T-cell (primary cell): ENCODE measurements around the gene APOBEC2. TPM values are rescaled to one million over a fixed set of nuclear protein-coding genes. Genes with fewer than 3 reads are reported as not detected.
A peak's percentile ranks its signal among the peaks of the same experiment; 100 is the strongest.

Experiments
- ATAC-seq, 4 experiments: fragments of 200-7000 bp in 3 of 4; fragments of 150-1000 bp in 1 of 4; cut with Tn5 transposase; replicated peaks in 1 of 4; 1 replicate in 3 of 4; 2 replicates in 1 of 4; pipeline ENCODE4 v1.10.0; 2021; ENCODE audit warnings: moderate library complexity in 3 of 4, mild to moderate bottlenecking in 2 of 4, moderate number of reproducible peaks in 1 of 4
- CTCF ChIA-PET, 2 donors: fragments of 300-600 bp; sonication (Branson Sonifier 250); formaldehyde crosslinking; loops; one replicate each; lab custom pipeline; 2022; ENCODE audit warnings: antibody characterized with exemption in 2 of 2; lab: Charles Lee
- POLR2A ChIA-PET, 2 donors: fragments of 300-600 bp; sonication (Branson Sonifier 250); formaldehyde crosslinking; loops; one replicate each; lab custom pipeline; 2022; ENCODE audit warnings: antibody characterized with exemption in 2 of 2; lab: Charles Lee
- DNase-seq, 35 experiments: peaks; one replicate each; pipeline versions ENCODE4 v3.0.0 to v3.0.0-alpha.2; 2013 to 2023
- H3K27ac ChIP-seq: one replicate; pipeline ENCODE4 v1.5.1; 2013; ENCODE audit warnings: low read length
- H3K27me3 ChIP-seq, 2 experiments: replicated peaks in 1 of 2; 1 replicate in 1 of 2; 2 replicates in 1 of 2; pipeline versions ENCODE4 v1.6.1 to v1.7.0; 2013; ENCODE audit warnings: low read length in 1 of 2, mixed read lengths in 1 of 2; ENCODE audit not compliant: control insufficient read depth in 2 of 2, insufficient read depth in 2 of 2; ENCODE audit errors: extremely low read depth in 1 of 2
- H3K36me3 ChIP-seq, 2 donors: 1 replicate in 1 of 2; 2 replicates in 1 of 2; pipeline versions ENCODE4 v1.6.1 to v1.7.0; 2013; ENCODE audit warnings: low read length in 1 of 2; ENCODE audit not compliant: control insufficient read depth in 2 of 2, insufficient read depth in 1 of 2; ENCODE audit errors: extremely low read depth in 1 of 2
- H3K4me1 ChIP-seq, 2 experiments: 1 replicate in 1 of 2; 2 replicates in 1 of 2; pipeline versions ENCODE4 v1.6.1 to v1.7.0; 2013; ENCODE audit warnings: low read length in 2 of 2, mixed read lengths in 1 of 2; ENCODE audit not compliant: insufficient read depth in 2 of 2, control insufficient read depth in 1 of 2; ENCODE audit errors: extremely low read depth in 1 of 2
- H3K4me3 ChIP-seq, 2 donors: 1 replicate in 1 of 2; 2 replicates in 1 of 2; pipeline versions ENCODE4 v1.5.1 to v1.7.0; 2013; ENCODE audit warnings: mild to moderate bottlenecking in 2 of 2, low read length in 1 of 2, moderate library complexity in 1 of 2; ENCODE audit not compliant: control insufficient read depth in 1 of 2; ENCODE audit errors: extremely low read depth in 1 of 2
- H3K9me3 ChIP-seq: 2 replicates; pipeline ENCODE4 v1.7.0; 2013
- H3K27ac Mint-ChIP-seq, 2 donors: one replicate each; pipeline ENCODE4 v1.8.0; 2020 to 2021; ENCODE audit warnings: mild to moderate bottlenecking in 2 of 2, mixed read lengths in 2 of 2
- H3K27me3 Mint-ChIP-seq, 2 donors: one replicate each; pipeline ENCODE4 v1.8.0; 2021 to 2022; ENCODE audit warnings: mixed read lengths in 2 of 2
- H3K36me3 Mint-ChIP-seq: one replicate; pipeline ENCODE4 v1.8.0; 2021; ENCODE audit warnings: mixed read lengths
- H3K4me1 Mint-ChIP-seq, 3 donors: one replicate each; pipeline ENCODE4 v1.8.0; 2020 to 2022; ENCODE audit warnings: mixed read lengths in 3 of 3, mild to moderate bottlenecking in 1 of 3
- H3K4me3 Mint-ChIP-seq, 3 donors: one replicate each; pipeline ENCODE4 v1.8.0; 2020 to 2022; ENCODE audit warnings: mild to moderate bottlenecking in 3 of 3, mixed read lengths in 3 of 3, moderate library complexity in 3 of 3
- H3K9me3 Mint-ChIP-seq, 3 donors: one replicate each; pipeline ENCODE4 v1.8.0; 2020 to 2022; ENCODE audit warnings: mixed read lengths in 3 of 3
- WGBS: methylation state at CpG from one replicate; pipeline ENCODE4 v1.1.5; 2013; ENCODE audit warnings: missing lambda C conversion rate; ENCODE audit not compliant: insufficient coverage; 5-methylcytosine and 5-hydroxymethylcytosine counted together
- total RNA-seq, 35 experiments: library from RNA in 6 of 35; stranded (reverse) in 6 of 35; fragments of 120-200 nt in 1 of 35; gene quantifications; one replicate each; pipeline versions ENCODE4 v1.2.1 to v1.2.4 and lab custom pipeline; 2013 to 2026

The APOBEC2 gene
- total RNA-seq, 5 donors from 2014 or later (not counting 1 experiment from before 2014, with no cell fraction given): not detected

DNA sequence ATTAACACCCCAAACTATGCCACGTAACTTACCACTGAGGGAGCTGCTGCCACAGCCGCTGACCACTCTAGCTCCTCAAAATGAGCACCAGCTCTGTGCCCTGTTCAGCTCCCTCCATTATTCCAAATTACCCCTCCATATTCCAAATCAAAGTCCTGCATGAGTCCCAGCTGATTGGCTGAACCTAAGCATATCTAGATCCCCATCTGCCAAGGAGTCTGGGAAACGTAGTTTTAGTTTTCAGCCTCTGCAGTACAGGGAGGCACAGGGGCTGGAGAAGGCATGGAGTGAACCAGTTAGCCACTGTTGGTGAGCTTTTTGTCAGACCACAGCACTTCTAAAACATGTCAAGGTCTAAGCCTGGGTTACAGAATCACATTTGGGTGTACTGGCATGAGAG, 29.9 kb upstream of the APOBEC2 start:
- POLR2A ChIA-PET: no interaction called here
- 89% methylated on average over 3 of the region's 3 CpGs for WGBS
- Histone ChIP-seq H3K27ac (no peak overlapping the region), H3K4me3 (no peak overlapping the region), H3K9me3 (no peaks in the 10 kb centered on the region), H3K36me3 (peaks cover 0 to 3% of the 10 kb centered on the region in 2 donors), H3K27me3 (no peaks in the 10 kb centered on the region), H3K4me1 (peaks cover 6 to 10% of the 10 kb centered on the region in 2 experiments)
- Mint-ChIP-seq H3K27ac (no peak overlapping the region), H3K4me3 (no peak overlapping the region), H3K27me3 (peaks cover 0 to 2% of the 10 kb centered on the region in 2 donors), H3K4me1 (peaks cover 12 to 13% (median 12%) of the 10 kb centered on the region in 3 donors), H3K9me3 (no peaks in the 10 kb centered on the region), H3K36me3 (peaks cover 13% of the 10 kb centered on the region)
- ATAC-seq (no peak), DNase-seq (no peak)
- CTCF ChIA-PET: no interaction called here

DNA sequence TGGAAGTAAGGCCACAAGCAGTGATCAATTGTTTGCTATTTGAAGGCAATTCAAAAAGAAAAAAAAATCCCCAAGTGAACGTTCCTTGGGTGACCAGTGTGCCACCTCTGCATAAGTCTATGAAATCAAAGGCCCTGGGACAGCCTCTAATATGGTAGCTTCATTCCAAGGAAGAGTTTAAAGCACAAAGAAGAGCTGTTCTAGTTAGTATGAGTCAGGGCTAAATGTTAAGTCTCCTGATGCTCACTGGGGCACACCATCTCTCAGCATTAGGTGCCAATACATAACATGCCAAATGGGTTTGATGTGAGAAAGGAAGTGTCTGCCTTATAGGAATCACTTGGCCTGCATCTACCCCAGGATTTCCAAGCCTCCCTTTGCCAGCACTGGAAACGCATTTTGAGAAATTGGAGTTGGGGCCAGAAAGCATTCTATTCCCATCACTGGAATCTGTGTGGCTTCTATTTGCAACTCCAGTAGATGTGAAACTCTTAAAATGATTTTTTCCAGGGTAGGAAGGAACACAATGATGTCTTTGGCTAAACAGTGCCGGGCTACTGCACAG, 27.0 kb upstream of the APOBEC2 start:
- H3K4me3 Mint-ChIP-seq: peak overlapping the region in 1 of 3 donors; percentile 11
- H3K27ac ChIP-seq: no peak overlapping the region
- WGBS: 87% methylated on average over 1 of the region's 3 CpGs
- ChIA-PET POLR2A (no interaction called here), CTCF (no interaction called here)
- ATAC-seq (no peak), DNase-seq (no peak)
- no peaks in the 10 kb centered on the region for H3K36me3 ChIP-seq
- no peaks in the 10 kb centered on the region for H3K27me3 Mint-ChIP-seq
- H3K9me3 Mint-ChIP-seq: no peaks in the 10 kb centered on the region
- no peaks in the 10 kb centered on the region for H3K9me3 ChIP-seq
- no peak overlapping the region for H3K4me3 ChIP-seq
- H3K36me3 Mint-ChIP-seq: no peaks in the 10 kb centered on the region
- no peaks in the 10 kb centered on the region for H3K27me3 ChIP-seq
- H3K4me1 Mint-ChIP-seq: peaks cover 23 to 26% (median 23%) of the 10 kb centered on the region in 3 donors
- peaks cover 12 to 22% of the 10 kb centered on the region in 2 experiments for H3K4me1 ChIP-seq
- no peak overlapping the region for H3K27ac Mint-ChIP-seq

DNA sequence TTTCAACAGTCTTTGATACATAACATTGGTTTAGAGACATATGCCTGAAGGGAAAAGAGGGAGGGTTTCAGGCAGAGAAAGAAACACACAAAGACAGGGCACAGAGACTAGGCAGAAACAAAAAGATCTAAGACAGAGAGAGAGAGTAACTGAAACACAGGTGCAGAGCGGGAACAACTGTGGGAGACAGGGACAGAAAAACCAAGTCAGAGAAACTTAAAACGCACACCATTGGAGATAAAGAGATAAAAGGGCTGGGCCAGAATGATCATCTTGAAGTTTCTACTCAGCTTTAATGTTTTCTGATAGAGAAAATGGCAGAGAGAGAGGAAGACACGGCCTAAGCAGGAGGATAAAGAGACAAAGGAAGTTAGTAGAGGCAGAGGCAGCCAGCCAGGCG, 25.8 kb upstream of the APOBEC2 start:
- Mint-ChIP-seq H3K36me3 (no peaks in the 10 kb centered on the region), H3K4me1 (peaks cover 23 to 26% (median 23%) of the 10 kb centered on the region in 3 donors), H3K9me3 (no peaks in the 10 kb centered on the region), H3K4me3 (peak overlapping the region; percentile 78 to 84 (median 81)), H3K27ac (peak overlapping the region; percentile 92 to 93), H3K27me3 (no peaks in the 10 kb centered on the region)
- Histone ChIP-seq H3K4me3 (peak overlapping the region; percentile 68 to 75), H3K27ac (peak overlapping the region; percentile 50), H3K4me1 (peaks cover 12 to 22% of the 10 kb centered on the region in 2 experiments), H3K27me3 (no peaks in the 10 kb centered on the region), H3K9me3 (no peaks in the 10 kb centered on the region), H3K36me3 (no peaks in the 10 kb centered on the region)
- POLR2A ChIA-PET: no interaction called here
- WGBS: 74% methylated on average over 2 of the region's 4 CpGs
- CTCF ChIA-PET: interaction anchor here (0.9 to 1.9 kb wide), 5 partner anchors 13 to 155 kb away, joined by 3 to 7 read pairs (median 3); partner anchors contain the start of genes NFYA (in 1 of the 2) and OARD1 (in 1 of the 2)
- DNase-seq (no peak), ATAC-seq (peak in 2 of 4 experiments; percentile 5 to 23)

DNA sequence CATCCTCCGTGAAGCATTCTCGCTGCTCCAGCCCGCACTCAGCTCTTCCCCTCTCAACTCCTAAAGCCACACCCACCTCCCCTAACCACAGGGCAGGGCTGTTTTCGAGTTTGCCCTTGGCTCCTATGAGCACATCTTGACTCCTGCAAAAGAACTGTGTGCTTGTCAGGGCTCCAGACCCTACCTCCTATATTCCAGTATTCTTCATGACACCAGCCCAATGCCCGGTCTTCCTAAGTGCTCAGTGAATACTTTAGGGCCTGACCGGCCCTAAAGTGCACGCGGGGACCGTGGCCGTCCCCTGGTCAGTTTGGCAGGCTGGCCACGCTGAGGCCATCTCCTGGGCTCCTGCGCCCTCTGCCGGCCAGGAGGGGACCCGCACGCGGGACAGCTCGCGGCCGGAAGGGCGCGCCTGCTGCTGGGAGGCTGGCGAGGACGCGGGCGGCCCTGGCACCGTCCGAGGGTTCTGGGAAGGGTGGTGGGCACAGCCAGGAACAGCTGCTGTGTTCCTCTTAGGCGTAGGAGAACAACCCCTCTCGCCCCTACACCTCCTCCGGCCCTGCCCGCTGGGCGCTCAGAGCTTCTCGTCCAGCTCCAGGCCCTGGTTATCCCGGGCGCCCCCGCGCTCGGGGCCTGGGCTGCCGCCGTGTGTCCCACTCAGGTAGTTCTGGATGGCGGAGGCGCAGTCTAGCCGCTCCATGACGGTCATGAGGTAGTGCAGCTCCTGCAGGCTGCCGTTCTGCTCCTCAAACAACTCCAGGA, 25.0 kb upstream of the APOBEC2 start:
- 1% methylated on average over 45 of the region's 45 CpGs for WGBS
- H3K36me3 Mint-ChIP-seq: no peaks in the 10 kb centered on the region

DNA sequence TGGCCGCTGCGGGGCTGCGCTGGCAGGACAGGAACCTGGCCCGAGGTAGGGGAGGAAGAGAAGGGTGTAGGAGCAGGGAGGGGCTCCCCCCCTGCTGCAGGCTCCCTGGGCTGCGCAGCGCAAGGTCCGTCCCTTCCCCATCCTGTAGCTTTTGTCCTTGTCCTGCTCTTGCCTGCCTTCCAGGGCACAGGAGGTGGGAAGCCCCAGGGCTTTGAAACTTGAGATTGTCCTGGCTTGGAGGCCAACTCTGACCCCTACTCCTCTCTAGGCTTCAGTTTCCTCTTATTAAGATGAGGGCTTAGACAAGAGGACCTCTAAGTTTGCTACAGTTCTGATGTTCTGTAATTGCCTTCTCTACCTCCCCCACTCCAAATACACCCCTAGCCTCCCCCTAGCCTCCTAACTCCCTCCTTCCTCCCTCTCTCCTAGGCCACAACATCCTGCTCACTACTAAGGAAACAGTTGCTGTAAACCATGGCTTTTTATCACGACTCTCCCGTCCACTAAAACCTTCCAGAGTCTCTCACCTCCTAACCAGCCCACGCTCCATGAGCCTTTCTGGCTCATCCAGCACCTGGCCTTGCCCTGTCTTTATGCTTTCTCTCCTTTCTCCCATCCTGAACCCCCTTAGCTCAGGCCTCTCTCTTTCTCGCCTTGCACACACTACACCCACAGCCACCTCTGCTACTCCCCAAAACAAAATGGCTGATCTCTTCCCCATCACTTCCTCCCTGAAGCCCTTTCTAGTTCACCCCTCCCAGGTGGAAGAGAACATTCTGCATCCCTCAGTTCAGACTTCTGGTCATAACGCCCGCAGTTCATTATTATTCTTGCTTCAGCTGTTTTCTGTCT, 24.2 kb upstream of the APOBEC2 start:
- Histone ChIP-seq H3K9me3 (no peaks in the 10 kb centered on the region), H3K4me3 (peak overlapping the region; percentile 68 to 75), H3K4me1 (peaks cover 12 to 22% of the 10 kb centered on the region in 2 experiments), H3K36me3 (no peaks in the 10 kb centered on the region), H3K27me3 (no peaks in the 10 kb centered on the region), H3K27ac (peak overlapping the region; percentile 60)
- DNase-seq: peak in 2 of 35 experiments; percentile 6 to 19
- POLR2A ChIA-PET: interaction anchor here (0.5 to 1.0 kb wide), 3 partner anchors 34 to 438 kb away, joined by 3 to 8 read pairs (median 4); no protein-coding TSS in a partner anchor
- Mint-ChIP-seq H3K4me1 (peaks cover 23 to 26% (median 23%) of the 10 kb centered on the region in 3 donors), H3K4me3 (peak overlapping the region; percentile 78 to 84 (median 81)), H3K27me3 (no peaks in the 10 kb centered on the region), H3K9me3 (no peaks in the 10 kb centered on the region), H3K36me3 (no peaks in the 10 kb centered on the region), H3K27ac (peak overlapping the region; percentile 72 to 83)
- CTCF ChIA-PET: interaction anchor here (0.5 to 1.9 kb wide), 9 partner anchors 10 to 1675 kb away, joined by 3 to 7 read pairs (median 4); partner anchors contain the start of genes NFYA (in 1 of the 2) and OARD1 (in 1 of the 2)
- 75% methylated on average over 7 of the region's 13 CpGs for WGBS
- peak; percentile 4 to 58 (median 52) for ATAC-seq

More for the DNA sequence above, 25.0 kb upstream of the APOBEC2 start:
- H3K9me3 ChIP-seq: no peaks in the 10 kb centered on the region
- ChIA-PET CTCF (interaction anchor here (0.5 to 1.9 kb wide), 11 partner anchors 9 to 1675 kb away, joined by 3 to 7 read pairs (median 4); partner anchors contain the start of genes NFYA (in 1 of the 2) and OARD1 (in 1 of the 2)), POLR2A (interaction anchor here in 1 of 2 donors (0.5 to 1.0 kb wide), 2 partner anchors 35 to 52 kb away, joined by 3 to 4 read pairs; no protein-coding TSS in a partner anchor)
- peak; percentile 21 to 82 (median 57) for DNase-seq
- H3K4me1 Mint-ChIP-seq: peaks cover 23 to 26% (median 23%) of the 10 kb centered on the region in 3 donors
- peaks cover 12 to 22% of the 10 kb centered on the region in 2 experiments for H3K4me1 ChIP-seq
- H3K27ac ChIP-seq: peak overlapping the region; percentile 60
- no peaks in the 10 kb centered on the region for H3K27me3 Mint-ChIP-seq
- peak; percentile 88 to 91 (median 90) for ATAC-seq
- H3K27ac Mint-ChIP-seq: peak overlapping the region; percentile 92 to 93
- no peaks in the 10 kb centered on the region for H3K9me3 Mint-ChIP-seq
- peak overlapping the region; percentile 68 to 75 for H3K4me3 ChIP-seq
- no peaks in the 10 kb centered on the region for H3K27me3 ChIP-seq
- H3K36me3 ChIP-seq: no peaks in the 10 kb centered on the region
- H3K4me3 Mint-ChIP-seq: peak overlapping the region; percentile 78 to 84 (median 81)
